ENCODE data around the gene AUTS2.

Gene AUTS2

GRCh38 chr7:70043015-70043538 lies 444.8 kb downstream of the AUTS2 start:
- H3K4me3 ChIP-seq (ENCODE audit: insufficient read length, low read depth): no peak overlapping the region
- no peak overlapping the region for H3K9ac ChIP-seq (ENCODE audit: insufficient read length, low read depth)
- DNase-seq (ENCODE audit: low read depth, low spot score): no peak
- TF ChIP-seq SUZ12 (IDR thresholded peaks at IDR 0.05; ENCODE audit: extremely low read depth, insufficient read depth, insufficient read length) (no peak), YY1 (IDR thresholded peaks at IDR 0.05; ENCODE audit: insufficient read depth, insufficient read length) (no peak), ZNF274 (IDR thresholded peaks at IDR 0.05; ENCODE audit: low read depth, low read length) (no peak)
- H3K36me3 ChIP-seq (ENCODE audit: insufficient read depth, insufficient read length, low read length): no peaks in the 10 kb centered on the region
- no peaks in the 10 kb centered on the region for H3K9me3 ChIP-seq (ENCODE audit: insufficient read depth, low read length)
- no peaks in the 10 kb centered on the region for H3K27me3 ChIP-seq (ENCODE audit: insufficient read depth, insufficient read length)
- no peaks in the 10 kb centered on the region for H3K4me1 ChIP-seq (ENCODE audit: insufficient read depth, insufficient read length)

- Histone ChIP-seq H3K4me1 (ENCODE audit: insufficient read depth, insufficient read length) (no peaks in the 10 kb centered on the region), H3K9ac (ENCODE audit: insufficient read length, low read depth) (no peak overlapping the region), H3K27me3 (ENCODE audit: insufficient read depth, insufficient read length) (no peaks in the 10 kb centered on the region), H3K4me3 (ENCODE audit: insufficient read length, low read depth) (no peak overlapping the region), H3K9me3 (ENCODE audit: insufficient read depth, low read length) (no peaks in the 10 kb centered on the region), H3K36me3 (ENCODE audit: insufficient read depth, insufficient read length, low read length) (no peaks in the 10 kb centered on the region)
- no peak for DNase-seq (ENCODE audit: low read depth, low spot score)
- TF ChIP-seq YY1 (IDR thresholded peaks at IDR 0.05; ENCODE audit: insufficient read depth, insufficient read length) (no peak), SUZ12 (IDR thresholded peaks at IDR 0.05; ENCODE audit: extremely low read depth, insufficient read depth, insufficient read length) (no peak), ZNF274 (IDR thresholded peaks at IDR 0.05; ENCODE audit: low read depth, low read length) (no peak)
These were observed 445.8 kb downstream of the AUTS2 start for GRCh38 chr7:70044064-70044463.

GRCh38 chr7:70044525-70044924 lies 446.2 kb downstream of the AUTS2 start:
- H3K4me1 ChIP-seq (ENCODE audit: insufficient read depth, insufficient read length): no peaks in the 10 kb centered on the region
- TF ChIP-seq YY1 (IDR thresholded peaks at IDR 0.05; ENCODE audit: insufficient read depth, insufficient read length) (no peak), SUZ12 (IDR thresholded peaks at IDR 0.05; ENCODE audit: extremely low read depth, insufficient read depth, insufficient read length) (no peak), ZNF274 (IDR thresholded peaks at IDR 0.05; ENCODE audit: low read depth, low read length) (no peak)

GRCh38 chr7:70044981-70045380 lies 446.7 kb downstream of the AUTS2 start:
- DNase-seq (ENCODE audit: low read depth, low spot score): no peak
- no peak overlapping the region for H3K4me3 ChIP-seq (ENCODE audit: insufficient read length, low read depth)
- no peaks in the 10 kb centered on the region for H3K27me3 ChIP-seq (ENCODE audit: insufficient read depth, insufficient read length)
- H3K36me3 ChIP-seq (ENCODE audit: insufficient read depth, insufficient read length, low read length): no peaks in the 10 kb centered on the region
- no peak overlapping the region for H3K9ac ChIP-seq (ENCODE audit: insufficient read length, low read depth)
- no peak for TF ChIP-seq YY1 (IDR thresholded peaks at IDR 0.05; ENCODE audit: insufficient read depth, insufficient read length)
- TF ChIP-seq SUZ12 (IDR thresholded peaks at IDR 0.05; ENCODE audit: extremely low read depth, insufficient read depth, insufficient read length): no peak
- no peak for TF ChIP-seq ZNF274 (IDR thresholded peaks at IDR 0.05; ENCODE audit: low read depth, low read length)
- no peaks in the 10 kb centered on the region for H3K4me1 ChIP-seq (ENCODE audit: insufficient read depth, insufficient read length)
- H3K9me3 ChIP-seq (ENCODE audit: insufficient read depth, low read length): no peaks in the 10 kb centered on the region

More at GRCh38 chr7:70044525-70044924, 446.2 kb downstream of the AUTS2 start:
- no peak overlapping the region for H3K9ac ChIP-seq (ENCODE audit: insufficient read length, low read depth)
- no peak overlapping the region for H3K4me3 ChIP-seq (ENCODE audit: insufficient read length, low read depth)
- no peak for DNase-seq (ENCODE audit: low read depth, low spot score)
- H3K36me3 ChIP-seq (ENCODE audit: insufficient read depth, insufficient read length, low read length): no peaks in the 10 kb centered on the region
- H3K27me3 ChIP-seq (ENCODE audit: insufficient read depth, insufficient read length): no peaks in the 10 kb centered on the region
- H3K9me3 ChIP-seq (ENCODE audit: insufficient read depth, low read length): no peaks in the 10 kb centered on the region

GRCh38 chr7:70047384-70047783 lies 449.1 kb downstream of the AUTS2 start:
- H3K36me3 ChIP-seq (ENCODE audit: insufficient read depth, insufficient read length, low read length): no peaks in the 10 kb centered on the region
- DNase-seq (ENCODE audit: low read depth, low spot score): no peak
- H3K27me3 ChIP-seq (ENCODE audit: insufficient read depth, insufficient read length): no peaks in the 10 kb centered on the region
- no peak overlapping the region for H3K4me3 ChIP-seq (ENCODE audit: insufficient read length, low read depth)
- no peaks in the 10 kb centered on the region for H3K9me3 ChIP-seq (ENCODE audit: insufficient read depth, low read length)
- TF ChIP-seq ZNF274 (IDR thresholded peaks at IDR 0.05; ENCODE audit: low read depth, low read length) (no peak), YY1 (IDR thresholded peaks at IDR 0.05; ENCODE audit: insufficient read depth, insufficient read length) (no peak), SUZ12 (IDR thresholded peaks at IDR 0.05; ENCODE audit: extremely low read depth, insufficient read depth, insufficient read length) (no peak)
- H3K9ac ChIP-seq (ENCODE audit: insufficient read length, low read depth): no peak overlapping the region
- no peaks in the 10 kb centered on the region for H3K4me1 ChIP-seq (ENCODE audit: insufficient read depth, insufficient read length)

GRCh38 chr7:70047891-70048448 lies 449.7 kb downstream of the AUTS2 start:
- no peaks in the 10 kb centered on the region for H3K9me3 ChIP-seq (ENCODE audit: insufficient read depth, low read length)
- no peak overlapping the region for H3K9ac ChIP-seq (ENCODE audit: insufficient read length, low read depth)
- H3K4me1 ChIP-seq (ENCODE audit: insufficient read depth, insufficient read length): no peaks in the 10 kb centered on the region
- no peak for TF ChIP-seq ZNF274 (IDR thresholded peaks at IDR 0.05; ENCODE audit: low read depth, low read length)
- no peak for TF ChIP-seq SUZ12 (IDR thresholded peaks at IDR 0.05; ENCODE audit: extremely low read depth, insufficient read depth, insufficient read length)
- no peak for TF ChIP-seq YY1 (IDR thresholded peaks at IDR 0.05; ENCODE audit: insufficient read depth, insufficient read length)
- peak; percentile 61 for DNase-seq (ENCODE audit: low read depth, low spot score)
- no peaks in the 10 kb centered on the region for H3K27me3 ChIP-seq (ENCODE audit: insufficient read depth, insufficient read length)
- H3K36me3 ChIP-seq (ENCODE audit: insufficient read depth, insufficient read length, low read length): no peaks in the 10 kb centered on the region
- no peak overlapping the region for H3K4me3 ChIP-seq (ENCODE audit: insufficient read length, low read depth)

- no peak overlapping the region for H3K4me3 ChIP-seq (ENCODE audit: insufficient read length, low read depth)
- no peak for DNase-seq (ENCODE audit: low read depth, low spot score)
- H3K9ac ChIP-seq (ENCODE audit: insufficient read length, low read depth): no peak overlapping the region
- H3K36me3 ChIP-seq (ENCODE audit: insufficient read depth, insufficient read length, low read length): no peaks in the 10 kb centered on the region
- TF ChIP-seq ZNF274 (IDR thresholded peaks at IDR 0.05; ENCODE audit: low read depth, low read length): no peak
- TF ChIP-seq YY1 (IDR thresholded peaks at IDR 0.05; ENCODE audit: insufficient read depth, insufficient read length): no peak
- TF ChIP-seq SUZ12 (IDR thresholded peaks at IDR 0.05; ENCODE audit: extremely low read depth, insufficient read depth, insufficient read length): no peak
- no peaks in the 10 kb centered on the region for H3K9me3 ChIP-seq (ENCODE audit: insufficient read depth, low read length)
- H3K27me3 ChIP-seq (ENCODE audit: insufficient read depth, insufficient read length): no peaks in the 10 kb centered on the region
- no peaks in the 10 kb centered on the region for H3K4me1 ChIP-seq (ENCODE audit: insufficient read depth, insufficient read length)
These were observed 453.5 kb downstream of the AUTS2 start for GRCh38 chr7:70051726-70052125.
